ENCODE data around the gene CDT1. TPM values are rescaled to one million over a fixed set of nuclear protein-coding genes. Genes with fewer than 3 reads are reported as not detected.
A peak's percentile ranks its signal among the peaks of the same experiment; 100 is the strongest.

Gene CDT1
- total and polyA plus RNA-seq, 2 experiments from 2014 or later, result 5.1 to 5.2 TPM

- no peaks in the 10 kb centered on the region for H3K9me2 ChIP-seq (replicated peaks; ENCODE audit: insufficient read depth)
- H2AFZ ChIP-seq, result no peak overlapping the region
- TF ChIP-seq CTCF (IDR thresholded peaks at IDR 0.05; ENCODE audit: poor library complexity) (no peak), EZH2 (IDR thresholded peaks at IDR 0.05; ENCODE audit: borderline replicate concordance) (no peak), EZH2phosphoT487 (IDR thresholded peaks at IDR 0.05; ENCODE audit: low read depth, severe bottlenecking, unreplicated experiment) (no peak)
- WGBS (ENCODE audit: low lambda C conversion rate, missing lambda C conversion rate), result 55% methylated on average over 21 of the region's 26 CpGs
- H4K20me1 ChIP-seq (ENCODE audit: insufficient read depth, poor library complexity, severe bottlenecking), result peaks cover 7% of the 10 kb centered on the region
- H3K27ac ChIP-seq, result no peak overlapping the region
- H3K4me1 ChIP-seq (ENCODE audit: insufficient read depth), result peaks cover 40% of the 10 kb centered on the region
- H3K4me2 ChIP-seq, result peak overlapping the region; percentile 37
- DNase-seq (ENCODE audit: low spot score), result peak; percentile 62
- H3K36me3 ChIP-seq (replicated peaks; ENCODE audit: insufficient read depth, low read depth), result no peaks in the 10 kb centered on the region
- H3K27me3 ChIP-seq, result no peaks in the 10 kb centered on the region
- no peak overlapping the region for H3K4me3 ChIP-seq
- peaks cover 22% of the 10 kb centered on the region for H3K79me2 ChIP-seq
- no peaks in the 10 kb centered on the region for H3K9me3 ChIP-seq (ENCODE audit: low read depth)
Observed at GRCh38 chr16:88759245-88759975, 44.2 kb upstream of the CDT1 start.

GRCh38 chr16:88759976-88760350 is 43.6 kb upstream of the CDT1 start:
- Histone ChIP-seq H3K4me1 (ENCODE audit: insufficient read depth) (peaks cover 40% of the 10 kb centered on the region), H3K9me2 (replicated peaks; ENCODE audit: insufficient read depth) (no peaks in the 10 kb centered on the region), H3K4me2 (peak overlapping the region; percentile 37), H3K9me3 (ENCODE audit: low read depth) (no peaks in the 10 kb centered on the region), H3K4me3 (no peak overlapping the region), H3K27me3 (no peaks in the 10 kb centered on the region), H3K36me3 (replicated peaks; ENCODE audit: insufficient read depth, low read depth) (no peaks in the 10 kb centered on the region), H3K27ac (peak overlapping the region; percentile 23), H4K20me1 (ENCODE audit: insufficient read depth, poor library complexity, severe bottlenecking) (peaks cover 7% of the 10 kb centered on the region), H3K79me2 (peaks cover 25% of the 10 kb centered on the region), H2AFZ (no peak overlapping the region)
- TF ChIP-seq CTCF (IDR thresholded peaks at IDR 0.05; ENCODE audit: poor library complexity) (no peak), EZH2 (IDR thresholded peaks at IDR 0.05; ENCODE audit: borderline replicate concordance) (no peak), EZH2phosphoT487 (IDR thresholded peaks at IDR 0.05; ENCODE audit: low read depth, severe bottlenecking, unreplicated experiment) (no peak)
- no peak for DNase-seq (ENCODE audit: low spot score)
- WGBS (ENCODE audit: low lambda C conversion rate, missing lambda C conversion rate), result 91% methylated on average over 20 of the region's 22 CpGs

- H3K79me2 ChIP-seq, result peaks cover 25% of the 10 kb centered on the region
- no peaks in the 10 kb centered on the region for H3K36me3 ChIP-seq (replicated peaks; ENCODE audit: insufficient read depth, low read depth)
- no peaks in the 10 kb centered on the region for H3K9me3 ChIP-seq (ENCODE audit: low read depth)
- no peak overlapping the region for H2AFZ ChIP-seq
- no peak for TF ChIP-seq CTCF (IDR thresholded peaks at IDR 0.05; ENCODE audit: poor library complexity)
- TF ChIP-seq EZH2 (IDR thresholded peaks at IDR 0.05; ENCODE audit: borderline replicate concordance), result no peak
- TF ChIP-seq EZH2phosphoT487 (IDR thresholded peaks at IDR 0.05; ENCODE audit: low read depth, severe bottlenecking, unreplicated experiment), result no peak
- no peaks in the 10 kb centered on the region for H3K9me2 ChIP-seq (replicated peaks; ENCODE audit: insufficient read depth)
- WGBS (ENCODE audit: low lambda C conversion rate, missing lambda C conversion rate), result 83% methylated on average over 21 of the region's 24 CpGs
- H3K4me2 ChIP-seq, result no peak overlapping the region
- H3K27me3 ChIP-seq, result no peaks in the 10 kb centered on the region
- peak overlapping the region; percentile 23 for H3K27ac ChIP-seq
- peaks cover 39% of the 10 kb centered on the region for H3K4me1 ChIP-seq (ENCODE audit: insufficient read depth)
- H3K4me3 ChIP-seq, result no peak overlapping the region
- peaks cover 1% of the 10 kb centered on the region for H4K20me1 ChIP-seq (ENCODE audit: insufficient read depth, poor library complexity, severe bottlenecking)
- no peak for DNase-seq (ENCODE audit: low spot score)
Observed at GRCh38 chr16:88760424-88761142, 43.0 kb upstream of the CDT1 start.
